Suppressor macrophage (primary cell): ENCODE results near the gene RIBC2.
A peak's percentile ranks its signal among the peaks of the same experiment; 100 is the strongest.
"Not testable (repeated sequence)": the region's sequence is repeated elsewhere in the genome, so short reads cannot be mapped to it uniquely, and the experiment has no call there.

Experiments used
- DNase-seq, 4 experiments: peaks; one replicate each; pipeline ENCODE4 v3.0.0-alpha.2; 2020 to 2022
- total RNA-seq, 17 experiments: gene quantifications; one replicate each; lab custom pipeline; 2026; ENCODE audit warnings: mixed read lengths in 6 of 17, inconsistent platforms in 3 of 17; lab: John Stamatoyannopoulos, UW

The RIBC2 gene
- 0 to 1.5 (median 0.35) reads per million in 17 experiments for total RNA-seq

GRCh38 chr22:45413368-45414211, at the start of gene RIBC2, which contains the start of gene SMC1B:
Gene RIBC2, plus strand, starts transcription at chr22:45413693. Its CDS starts 194 bp downstream, at chr22:45413887.
Gene SMC1B, minus strand, starts transcription at chr22:45413599. Its CDS starts 32 bp downstream, at chr22:45413567.
- peak; percentile 81 to 91 (median 89) for DNase-seq

DNA sequence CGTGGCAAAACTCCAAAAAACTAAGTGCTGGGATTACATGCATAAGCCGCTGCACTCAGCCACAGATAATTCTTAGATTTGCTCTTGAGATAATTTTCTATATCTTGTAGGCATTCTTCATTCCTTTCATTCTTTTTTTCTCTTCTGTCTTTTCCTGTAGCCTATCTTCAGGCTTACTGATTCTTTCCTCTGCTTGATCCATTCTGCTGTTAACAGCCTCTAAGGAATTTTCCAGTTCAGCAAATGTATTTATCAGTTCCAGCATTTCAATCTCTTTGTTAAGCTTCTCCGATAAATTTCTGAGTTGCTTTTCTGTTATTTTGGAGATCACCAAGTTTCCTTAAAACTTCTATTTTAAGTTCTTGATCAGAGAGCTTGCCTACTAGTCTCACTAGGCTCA, 46.8 kb upstream of the RIBC2 start:
- no peak for DNase-seq

GRCh38 chr22:45373592-45373991, 39.9 kb upstream of the RIBC2 start:
- not testable (repeated sequence) for DNase-seq

- DNase-seq, result no peak
These were observed 37.5 kb upstream of the RIBC2 start for GRCh38 chr22:45376009-45376408.

- peak; percentile 58 to 83 (median 74) for DNase-seq
These were observed 36.8 kb upstream of the RIBC2 start for GRCh38 chr22:45376703-45377102.

DNA sequence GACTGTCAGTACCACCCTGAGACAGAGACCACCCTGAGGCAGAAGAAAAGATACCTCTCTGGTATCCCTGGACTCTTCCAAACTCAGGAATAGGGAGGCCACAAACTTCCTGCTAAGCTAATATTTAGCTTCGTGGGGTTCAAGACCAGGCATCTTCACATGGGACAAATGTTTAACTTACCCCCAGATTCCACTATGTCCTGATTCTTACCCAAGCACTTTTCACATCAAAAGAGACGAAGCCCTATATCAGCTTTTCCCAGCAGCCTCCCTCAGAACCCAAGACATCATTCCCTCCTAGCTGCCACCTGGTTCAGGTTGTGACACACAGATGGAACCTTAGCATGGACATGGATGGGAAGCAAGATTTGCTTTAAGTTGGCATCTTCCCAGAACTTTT, 32.1 kb upstream of the RIBC2 start:
- no peak for DNase-seq

DNA sequence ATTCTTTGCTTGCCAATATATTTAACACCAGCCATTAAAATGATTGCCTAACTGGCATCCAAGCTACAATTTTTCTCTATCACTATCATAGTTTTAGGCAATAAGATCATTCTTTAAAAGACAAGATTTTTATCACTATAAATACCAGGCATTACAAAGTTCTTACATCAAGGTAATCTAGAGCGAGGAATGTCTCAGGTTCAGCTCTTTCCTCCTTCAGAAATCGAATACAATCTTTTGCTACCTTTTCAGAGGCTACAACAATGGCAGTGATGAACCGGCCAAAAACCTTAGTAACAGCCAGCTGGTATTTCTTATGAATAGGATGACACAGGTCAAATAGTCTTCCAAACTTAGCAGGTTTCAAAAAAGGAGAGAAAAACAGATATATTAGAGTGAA, 23.9 kb upstream of the RIBC2 start:
- DNase-seq, result no peak

DNA sequence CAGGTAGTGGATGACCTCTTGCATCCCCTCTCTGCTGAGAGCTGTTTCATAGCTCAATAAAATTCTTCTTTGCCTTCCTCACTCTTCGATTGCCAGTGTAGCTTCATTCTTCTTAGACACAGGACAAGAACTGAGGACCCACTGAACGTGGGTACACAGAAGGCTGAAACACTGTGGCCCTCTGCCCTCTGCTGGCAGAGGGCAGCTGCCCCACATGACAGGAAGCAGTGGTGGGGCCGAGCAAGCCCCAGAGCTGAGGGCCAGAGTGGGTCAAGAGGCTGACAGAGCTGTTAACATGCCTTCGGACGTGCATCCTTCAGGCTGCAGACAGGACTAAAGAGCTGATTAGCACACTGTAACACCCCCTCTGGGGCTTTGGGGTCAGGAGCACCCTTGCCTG, 15.7 kb upstream of the RIBC2 start:
- DNase-seq, result peak; percentile 7 to 45 (median 34)

DNA sequence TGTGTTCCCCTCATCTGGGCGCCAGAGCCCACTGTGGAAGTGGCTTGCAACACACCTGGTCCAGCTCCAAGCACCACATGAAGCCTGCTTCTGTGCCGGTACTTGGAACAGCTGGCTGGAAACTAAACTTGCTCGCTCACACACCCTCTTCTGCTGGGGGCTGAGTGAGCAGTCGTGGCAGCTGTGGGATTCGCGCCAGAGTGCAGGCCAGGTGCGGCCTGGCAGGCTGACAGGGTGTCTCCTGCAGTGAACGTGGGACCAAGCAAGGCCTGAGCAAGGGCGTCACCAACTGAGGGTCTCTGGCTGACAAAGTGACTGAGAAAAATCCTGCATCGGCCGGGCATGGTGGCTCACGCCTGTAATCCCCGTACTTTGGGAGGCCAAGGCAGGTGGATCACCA, 15.3 kb upstream of the RIBC2 start:
- no peak for DNase-seq

- DNase-seq, result no peak
These were observed 13.6 kb upstream of the RIBC2 start for GRCh38 chr22:45399712-45400445.

DNA sequence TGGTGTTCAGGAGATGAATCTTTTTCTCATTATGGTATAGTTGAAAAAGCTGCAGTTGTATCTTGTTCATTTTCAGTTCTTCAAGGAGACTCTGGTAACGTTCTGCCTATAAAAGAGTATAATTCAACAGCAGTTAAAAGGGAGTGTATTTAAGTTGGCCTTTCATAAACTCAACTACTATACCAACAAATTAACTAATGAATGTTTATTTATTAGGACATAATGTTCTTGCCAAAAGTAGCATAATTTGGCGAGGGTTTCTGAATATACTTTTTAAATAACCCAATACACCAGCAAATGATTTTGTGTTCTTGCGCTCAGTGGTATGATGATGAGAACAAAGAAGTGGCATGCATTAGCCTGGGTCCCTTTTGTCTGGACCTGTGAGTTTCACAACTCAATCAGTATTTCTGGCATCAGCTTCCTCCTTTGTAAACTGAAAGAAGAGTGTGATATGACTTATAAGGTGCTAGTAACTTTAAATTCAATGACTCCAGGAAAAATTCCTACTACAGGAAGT, 11.0 kb upstream of the RIBC2 start:
- peak in 3 of 4 experiments; percentile 12 to 28 (median 13) for DNase-seq

GRCh38 chr22:45407793-45408192, 5.7 kb upstream of the RIBC2 start:
- DNase-seq, result no peak

DNA sequence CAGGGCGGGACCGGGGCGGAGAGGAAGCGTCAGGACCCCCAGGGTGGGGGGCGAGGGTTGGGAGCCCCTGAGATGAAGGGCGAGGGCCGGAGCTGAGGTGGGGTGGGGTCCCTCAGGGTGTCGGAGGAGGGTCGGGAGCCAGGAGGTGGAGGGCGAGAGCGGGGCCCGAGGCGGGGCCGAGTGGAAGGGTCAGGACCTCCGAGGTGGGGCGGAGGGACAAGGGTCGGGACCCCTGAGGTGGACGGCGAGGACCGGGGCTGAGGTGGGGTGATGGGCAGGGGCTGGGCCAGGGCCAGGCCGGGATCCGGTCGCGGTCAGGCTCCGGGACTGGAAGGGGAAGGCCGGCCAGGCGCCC, 503 bp upstream of the RIBC2 start:
- no peak for DNase-seq

- DNase-seq, result no peak
These were observed 4.7 kb downstream of the RIBC2 start for GRCh38 chr22:45418056-45418769.

- no peak for DNase-seq
These were observed 5.3 kb downstream of the RIBC2 start for GRCh38 chr22:45418770-45419138.

- DNase-seq, result no peak
These were observed 6.5 kb downstream of the RIBC2 start for GRCh38 chr22:45420011-45420410.

- DNase-seq, result no peak
These were observed 7.0 kb downstream of the RIBC2 start for GRCh38 chr22:45420539-45420938.

DNA sequence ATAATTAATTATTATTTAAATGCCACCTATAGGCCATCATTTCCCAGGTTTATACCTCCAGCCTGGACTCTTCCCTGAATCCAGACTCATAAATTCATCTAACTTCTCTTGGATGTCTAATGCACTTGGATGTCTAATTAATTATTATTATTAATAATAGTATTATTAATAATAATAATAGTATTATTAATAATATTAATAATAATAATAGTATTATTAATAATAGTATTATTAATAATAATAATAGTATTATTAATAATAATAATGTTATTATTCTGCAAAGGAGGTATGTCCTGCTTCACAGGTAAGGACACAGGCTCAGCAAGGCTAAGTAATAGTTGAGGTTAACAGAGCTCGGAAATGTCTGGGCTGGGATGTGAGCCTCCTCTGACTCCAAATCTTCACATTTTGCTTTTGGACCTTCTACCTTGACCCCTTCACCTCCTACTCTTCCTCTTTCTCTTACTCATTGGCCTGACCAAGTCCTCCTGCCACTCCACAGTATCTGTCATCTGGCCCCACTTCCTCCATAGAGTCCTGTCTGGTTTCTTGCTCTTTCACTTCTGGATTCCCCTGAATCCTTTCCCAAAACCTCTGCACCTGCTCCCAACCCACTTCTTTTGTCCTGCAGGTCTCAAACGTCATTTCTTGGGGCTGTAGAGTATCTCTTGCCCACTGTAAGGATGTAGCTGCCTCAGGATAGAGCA, 8.0 kb downstream of the RIBC2 start:
- DNase-seq, result peak; percentile 56 to 76 (median 66)

- DNase-seq, result peak in 3 of 4 experiments; percentile 29 to 40 (median 34)
These were observed 8.9 kb downstream of the RIBC2 start for GRCh38 chr22:45422237-45422983.

DNA sequence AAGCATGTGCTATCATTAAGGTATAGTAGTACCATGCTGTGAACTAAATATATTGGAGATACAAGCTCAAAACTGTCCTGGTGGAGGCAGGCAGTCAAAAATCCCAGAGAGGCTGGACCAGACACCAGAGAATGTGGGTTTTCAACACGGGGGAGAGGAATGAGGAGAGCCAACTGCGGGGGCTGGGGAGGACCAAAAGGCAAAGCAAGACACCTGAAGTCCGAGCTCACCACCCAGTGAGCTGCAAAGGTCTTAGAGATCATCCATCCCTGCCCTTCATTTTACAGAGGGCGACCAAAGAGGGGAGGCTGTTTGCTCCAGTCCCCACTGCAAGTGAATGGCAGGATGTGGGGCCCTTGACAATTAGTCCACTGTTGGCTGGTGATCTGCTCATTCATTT, 10.0 kb downstream of the RIBC2 start:
- DNase-seq, result no peak

DNA sequence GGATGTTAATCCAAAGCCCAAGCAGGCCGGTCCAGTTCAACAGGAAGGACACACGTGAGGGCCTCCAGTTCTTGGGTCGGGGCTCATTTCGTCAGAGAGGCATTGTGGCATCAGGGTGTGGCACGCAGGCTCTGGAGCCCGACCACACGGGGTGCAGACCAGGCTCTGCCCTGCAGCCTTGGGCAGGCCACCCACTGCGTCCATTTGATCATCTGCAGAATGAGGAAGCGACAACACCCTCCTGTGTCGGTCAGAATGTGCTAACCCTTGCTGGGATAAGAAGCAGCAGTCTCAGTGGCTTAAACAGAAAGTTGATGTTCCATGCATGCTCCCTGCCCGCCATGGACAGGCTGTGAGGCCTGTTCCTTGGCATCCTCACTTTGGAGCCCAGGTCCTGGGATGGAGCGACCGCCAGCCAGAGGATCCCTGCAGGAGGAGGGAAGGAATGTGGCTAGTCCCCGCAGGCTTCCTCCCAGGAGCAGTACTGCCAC, 10.8 kb downstream of the RIBC2 start:
- peak; percentile 90 to 95 (median 92) for DNase-seq
